ENCODE measurements around the gene FKBP8. TPM values are rescaled to one million over a fixed set of nuclear protein-coding genes. Genes with fewer than 3 reads are reported as not detected.

Gene FKBP8
- polyA plus RNA-seq, 1 donor (not counting 4 experiments of a cell fraction or from before 2014, with no cell fraction given): 115 TPM

GRCh38 chr19:18591735-18592385, 48.5 kb upstream of the FKBP8 start:
- no peaks in the 10 kb centered on the region for H3K9me3 ChIP-seq (ENCODE audit: control insufficient read depth, low read depth, low read length)
- no peak overlapping the region for H3K4me2 ChIP-seq (ENCODE audit: control insufficient read depth, extremely low read depth, insufficient read depth, low read depth, low read length)
- TF ChIP-seq CTCF (optimal IDR thresholded peaks at IDR 0.05 in 1 of 3, IDR thresholded peaks at IDR 0.05 in 1 of 3, conservative IDR thresholded peaks at IDR 0.05 in 1 of 3; ENCODE audit: extremely low read depth in 1 of 3, insufficient read depth in 2 of 3, low read length in 3 of 3) (no peak), EZH2 (IDR thresholded peaks at IDR 0.05; ENCODE audit: low read length) (no peak)
- peaks cover 13% of the 10 kb centered on the region for H3K4me1 ChIP-seq (ENCODE audit: control insufficient read depth, extremely low read depth, insufficient read depth, low read length)
- FAIRE-seq (no peak), DNase-seq (ENCODE audit: low read depth, low spot score) (no peak)
- H3K79me2 ChIP-seq (ENCODE audit: control insufficient read depth, insufficient read depth, low read length): peaks cover 9% of the 10 kb centered on the region
- no peak overlapping the region for H3K27ac ChIP-seq (ENCODE audit: control insufficient read depth, insufficient read depth, low read length)
- no peaks in the 10 kb centered on the region for H3K9me1 ChIP-seq (ENCODE audit: control insufficient read depth, extremely low read depth, insufficient read depth, low read length)
- H3K9ac ChIP-seq (ENCODE audit: control insufficient read depth, extremely low read depth, insufficient read depth, low read length): no peak overlapping the region
- dilution Hi-C loops (cut with MboI; ENCODE audit: extremely low pct_ligation_motif_present, low sequenced_read_pairs): no loop called here
- no peaks in the 10 kb centered on the region for H4K20me1 ChIP-seq (ENCODE audit: control insufficient read depth, extremely low read depth, insufficient read depth, low read length)
- no peaks in the 10 kb centered on the region for H3K27me3 ChIP-seq (ENCODE audit: control insufficient read depth, extremely low read depth, insufficient read depth, low read length)
- H3K36me3 ChIP-seq (ENCODE audit: control insufficient read depth in 2 of 2, extremely low read depth in 1 of 2, insufficient read depth in 2 of 2, low read length in 2 of 2): peaks cover 5 to 8% of the 10 kb centered on the region in 2 experiments
- H2AFZ ChIP-seq (ENCODE audit: control insufficient read depth, low read length): no peak overlapping the region
- no peak overlapping the region for H3K4me3 ChIP-seq (ENCODE audit: control insufficient read depth in 2 of 3, extremely low read depth in 1 of 3, insufficient read depth in 2 of 3, low read depth in 1 of 3, low read length in 3 of 3)

GRCh38 chr19:18590273-18591272, 47.2 kb upstream of the FKBP8 start:
- Histone ChIP-seq H3K9me1 (ENCODE audit: control insufficient read depth, extremely low read depth, insufficient read depth, low read length) (no peaks in the 10 kb centered on the region), H4K20me1 (ENCODE audit: control insufficient read depth, extremely low read depth, insufficient read depth, low read length) (no peaks in the 10 kb centered on the region), H3K36me3 (ENCODE audit: control insufficient read depth in 2 of 2, extremely low read depth in 1 of 2, insufficient read depth in 2 of 2, low read length in 2 of 2) (peaks cover 5 to 8% of the 10 kb centered on the region in 2 experiments), H3K9ac (ENCODE audit: control insufficient read depth, extremely low read depth, insufficient read depth, low read length) (peak overlapping the region; percentile 72), H3K27me3 (ENCODE audit: control insufficient read depth, extremely low read depth, insufficient read depth, low read length) (no peaks in the 10 kb centered on the region), H3K79me2 (ENCODE audit: control insufficient read depth, insufficient read depth, low read length) (peaks cover 9% of the 10 kb centered on the region), H3K4me2 (ENCODE audit: control insufficient read depth, extremely low read depth, insufficient read depth, low read depth, low read length) (peak overlapping the region; percentile 91), H3K4me1 (ENCODE audit: control insufficient read depth, extremely low read depth, insufficient read depth, low read length) (peaks cover 13% of the 10 kb centered on the region), H2AFZ (ENCODE audit: control insufficient read depth, low read length) (no peak overlapping the region), H3K9me3 (ENCODE audit: control insufficient read depth, low read depth, low read length) (no peaks in the 10 kb centered on the region), H3K4me3 (ENCODE audit: control insufficient read depth in 2 of 3, extremely low read depth in 1 of 3, insufficient read depth in 2 of 3, low read depth in 1 of 3, low read length in 3 of 3) (peak overlapping the region in 2 of 3 experiments; percentile 74 to 84), H3K27ac (ENCODE audit: control insufficient read depth, insufficient read depth, low read length) (no peak overlapping the region)
- no peak for FAIRE-seq
- TF ChIP-seq CTCF (optimal IDR thresholded peaks at IDR 0.05 in 1 of 3, IDR thresholded peaks at IDR 0.05 in 1 of 3, conservative IDR thresholded peaks at IDR 0.05 in 1 of 3; ENCODE audit: extremely low read depth in 1 of 3, insufficient read depth in 2 of 3, low read length in 3 of 3) (peak in 2 of 3 experiments; percentile 28 to 41), EZH2 (IDR thresholded peaks at IDR 0.05; ENCODE audit: low read length) (no peak)
- dilution Hi-C loops (cut with MboI; ENCODE audit: extremely low pct_ligation_motif_present, low sequenced_read_pairs): no loop called here
- DNase-seq (ENCODE audit: low read depth, low spot score): no peak

All from keratinocyte (primary cell).